Measurements from ENCODE around the gene WASHC3.
"Not testable (repeated sequence)": the region's sequence is repeated elsewhere in the genome, so short reads cannot be mapped to it uniquely, and the experiment has no call there.

WASHC3 gene

GRCh38 chr12:102050660-102051430 is 10.9 kb downstream of the WASHC3 start:
- DNase-seq: no peak

- DNase-seq: no peak
Observed at GRCh38 chr12:102043928-102044327, 17.9 kb downstream of the WASHC3 start.

GRCh38 chr12:102033991-102034745 is 27.6 kb downstream of the WASHC3 start:
- DNase-seq: no peak

- no peak for DNase-seq
Observed at GRCh38 chr12:102031852-102032251, 29.9 kb downstream of the WASHC3 start.

- DNase-seq: no peak
Observed at GRCh38 chr12:102029141-102029540, 32.6 kb downstream of the WASHC3 start.

GRCh38 chr12:102026728-102027127 is 35.1 kb downstream of the WASHC3 start:
- DNase-seq: no peak

- DNase-seq: no peak
Observed at GRCh38 chr12:102024765-102025164, 37.0 kb downstream of the WASHC3 start.

- no peak for DNase-seq
Observed at GRCh38 chr12:102023343-102023930, 38.4 kb downstream of the WASHC3 start.

GRCh38 chr12:102022286-102022685 is 39.5 kb downstream of the WASHC3 start:
- DNase-seq: no peak

- no peak for DNase-seq
Observed at GRCh38 chr12:102021540-102022246, 40.1 kb downstream of the WASHC3 start.

GRCh38 chr12:102018607-102019006 is 43.2 kb downstream of the WASHC3 start:
- not testable (repeated sequence) for DNase-seq

GRCh38 chr12:102016472-102016871 is 45.3 kb downstream of the WASHC3 start:
- DNase-seq: no peak

- DNase-seq: no peak
Observed at GRCh38 chr12:102010265-102010994, 51.4 kb downstream of the WASHC3 start.

- no peak for DNase-seq
Observed at GRCh38 chr12:102009796-102010195, 52.0 kb downstream of the WASHC3 start.

GRCh38 chr12:102008615-102009126 is 53.1 kb downstream of the WASHC3 start:
- no peak for DNase-seq

- no peak for DNase-seq
Observed at GRCh38 chr12:102005256-102005655, 56.5 kb downstream of the WASHC3 start.

- DNase-seq: no peak
Observed at GRCh38 chr12:101997102-101997501, 64.7 kb downstream of the WASHC3 start.

GRCh38 chr12:101995684-101996083 is 66.1 kb downstream of the WASHC3 start:
- peak in 1 of 2 experiments; percentile 3 for DNase-seq

- DNase-seq: no peak
Observed at GRCh38 chr12:101992091-101992490, 69.7 kb downstream of the WASHC3 start.

GRCh38 chr12:101982307-101982706 is 79.5 kb downstream of the WASHC3 start:
- no peak for DNase-seq

GRCh38 chr12:101981868-101982267 is 79.9 kb downstream of the WASHC3 start:
- no peak for DNase-seq

- no peak for DNase-seq
Observed at GRCh38 chr12:101968770-101969169, 93.0 kb downstream of the WASHC3 start.

Measured in NCI-H2081 (cell line).